C4-2B (cell line): ENCODE results near the gene RNF17.

Experiments
- ZFX ChIP-seq: fragments of 450-650 bp; IDR thresholded peaks from 2 replicates; pipeline ENCODE4 v1.6.1; 2017
- TF ChIP-seq, protein P1 (sequence below): fragments of 450-650 bp; conservative IDR thresholded peaks from 2 replicates; pipeline ENCODE4 v1.5.1; 2017; ENCODE audit warnings: mild to moderate bottlenecking

DNA sequence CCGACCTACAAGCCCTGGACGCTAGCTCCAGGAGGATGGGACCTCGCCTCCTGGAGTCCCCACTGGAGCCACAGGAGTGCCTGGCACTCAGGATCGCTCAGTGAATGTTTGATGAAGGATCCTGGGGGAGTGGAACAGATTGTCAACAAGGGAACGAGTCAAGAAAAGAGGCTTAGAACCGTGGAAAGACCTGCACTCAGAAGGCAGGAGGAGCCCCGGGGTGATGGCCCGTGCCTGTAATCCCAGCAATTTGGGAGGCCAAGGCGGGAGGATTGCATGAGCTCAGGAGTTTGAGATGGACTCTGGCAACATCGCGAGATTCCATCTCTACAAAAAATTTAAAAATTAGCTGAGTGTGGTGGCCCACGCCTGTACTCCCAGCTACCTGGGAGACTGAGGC lies 44.8 kb upstream of the RNF17 start:
- TF ChIP-seq, protein P1, sequence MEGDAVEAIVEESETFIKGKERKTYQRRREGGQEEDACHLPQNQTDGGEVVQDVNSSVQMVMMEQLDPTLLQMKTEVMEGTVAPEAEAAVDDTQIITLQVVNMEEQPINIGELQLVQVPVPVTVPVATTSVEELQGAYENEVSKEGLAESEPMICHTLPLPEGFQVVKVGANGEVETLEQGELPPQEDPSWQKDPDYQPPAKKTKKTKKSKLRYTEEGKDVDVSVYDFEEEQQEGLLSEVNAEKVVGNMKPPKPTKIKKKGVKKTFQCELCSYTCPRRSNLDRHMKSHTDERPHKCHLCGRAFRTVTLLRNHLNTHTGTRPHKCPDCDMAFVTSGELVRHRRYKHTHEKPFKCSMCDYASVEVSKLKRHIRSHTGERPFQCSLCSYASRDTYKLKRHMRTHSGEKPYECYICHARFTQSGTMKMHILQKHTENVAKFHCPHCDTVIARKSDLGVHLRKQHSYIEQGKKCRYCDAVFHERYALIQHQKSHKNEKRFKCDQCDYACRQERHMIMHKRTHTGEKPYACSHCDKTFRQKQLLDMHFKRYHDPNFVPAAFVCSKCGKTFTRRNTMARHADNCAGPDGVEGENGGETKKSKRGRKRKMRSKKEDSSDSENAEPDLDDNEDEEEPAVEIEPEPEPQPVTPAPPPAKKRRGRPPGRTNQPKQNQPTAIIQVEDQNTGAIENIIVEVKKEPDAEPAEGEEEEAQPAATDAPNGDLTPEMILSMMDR: no peak
- no peak for TF ChIP-seq ZFX
